ENCODE data around the gene PPP1CA.

- TF ChIP-seq POLR2A (IDR thresholded peaks at IDR 0.05), result no peak
- TF ChIP-seq CTCF (IDR thresholded peaks at IDR 0.05), result no peak
Observed at GRCh38 chr11:67442504-67443404, 41.1 kb upstream of the PPP1CA start.
